ENCODE data around the gene MRPS25. TPM values are rescaled to one million over a fixed set of nuclear protein-coding genes. Genes with fewer than 3 reads are reported as not detected.

The MRPS25 gene
- total RNA-seq, 1 donor from 2014 or later: 27.0 TPM

GRCh38 chr3:15099364-15100098 is 34.4 kb upstream of the MRPS25 start:
- peaks cover 0 to 17% of the 10 kb centered on the region in 2 donors for H3K36me3 ChIP-seq
- H3K27ac ChIP-seq: peak overlapping the region; percentile 84
- intact Hi-C loops (cut with DNase I): no loop called here
- H3K27me3 ChIP-seq: no peaks in the 10 kb centered on the region
- DNase-seq (ENCODE audit: extremely low spot score in 2 of 2): no peak
- TF ChIP-seq POLR2A (IDR thresholded peaks at IDR 0.05) (no peak), CTCF (IDR thresholded peaks at IDR 0.05) (no peak), POLR2AphosphoS5 (IDR thresholded peaks at IDR 0.05; ENCODE audit: insufficient read depth in 1 of 2, low read depth in 1 of 2) (peak in 1 of 2 donors; percentile 2)
- H3K9me3 ChIP-seq: no peaks in the 10 kb centered on the region
- H3K4me3 ChIP-seq: peak overlapping the region; percentile 90 to 92
- H3K4me1 ChIP-seq: peaks cover 31% of the 10 kb centered on the region

GRCh38 chr3:15098503-15099363 is 33.6 kb upstream of the MRPS25 start, which contains the start of gene RBSN:
Gene RBSN, minus strand, starts transcription at chr3:15099148. Its CDS starts 3,028 bp downstream, at chr3:15096120.
- H3K27me3 ChIP-seq: no peaks in the 10 kb centered on the region
- H3K36me3 ChIP-seq: peaks cover 0 to 25% of the 10 kb centered on the region in 2 donors
- H3K4me3 ChIP-seq: peak within 1 kb of the TSS; percentile 90 to 92
- DNase-seq (ENCODE audit: extremely low spot score in 2 of 2): peak in 1 of 2 donors; percentile 92
- intact Hi-C loops (cut with DNase I): no loop called here
- H3K27ac ChIP-seq: peak within 1 kb of the TSS; percentile 84
- no peaks in the 10 kb centered on the region for H3K9me3 ChIP-seq
- TF ChIP-seq CTCF (IDR thresholded peaks at IDR 0.05): no peak
- TF ChIP-seq POLR2AphosphoS5 (IDR thresholded peaks at IDR 0.05; ENCODE audit: insufficient read depth in 1 of 2, low read depth in 1 of 2): peak; percentile 97 to 99
- TF ChIP-seq POLR2A (IDR thresholded peaks at IDR 0.05): peak in 1 of 2 donors; percentile 70
- peaks cover 31% of the 10 kb centered on the region for H3K4me1 ChIP-seq

GRCh38 chr3:15097891-15098290 is 32.8 kb upstream of the MRPS25 start:
- Histone ChIP-seq H3K4me3 (peak overlapping the region; percentile 90 to 92), H3K27me3 (no peaks in the 10 kb centered on the region), H3K4me1 (peaks cover 31% of the 10 kb centered on the region), H3K9me3 (no peaks in the 10 kb centered on the region), H3K27ac (no peak overlapping the region), H3K36me3 (peaks cover 0 to 33% of the 10 kb centered on the region in 2 donors)
- TF ChIP-seq CTCF (IDR thresholded peaks at IDR 0.05): no peak
- no peak for TF ChIP-seq POLR2A (IDR thresholded peaks at IDR 0.05)
- no peak for TF ChIP-seq POLR2AphosphoS5 (IDR thresholded peaks at IDR 0.05; ENCODE audit: insufficient read depth in 1 of 2, low read depth in 1 of 2)
- no peak for DNase-seq (ENCODE audit: extremely low spot score in 2 of 2)
- intact Hi-C loops (cut with DNase I): no loop called here

- H3K27ac ChIP-seq: no peak overlapping the region
- no peaks in the 10 kb centered on the region for H3K27me3 ChIP-seq
- H3K4me3 ChIP-seq: no peak overlapping the region
- no peak for DNase-seq (ENCODE audit: extremely low spot score in 2 of 2)
- intact Hi-C loops (cut with DNase I): no loop called here
- H3K4me1 ChIP-seq: peaks cover 25% of the 10 kb centered on the region
- no peaks in the 10 kb centered on the region for H3K9me3 ChIP-seq
- H3K36me3 ChIP-seq: peaks cover 0 to 35% of the 10 kb centered on the region in 2 donors
- TF ChIP-seq CTCF (IDR thresholded peaks at IDR 0.05) (no peak), POLR2A (IDR thresholded peaks at IDR 0.05) (no peak), POLR2AphosphoS5 (IDR thresholded peaks at IDR 0.05; ENCODE audit: insufficient read depth in 1 of 2, low read depth in 1 of 2) (no peak)
Measured at GRCh38 chr3:15096046-15096445, 30.9 kb upstream of the MRPS25 start.

Measured in vagina (tissue), 2 donors.